ENCODE results near the gene ZBTB7A. TPM values are rescaled to one million over a fixed set of nuclear protein-coding genes. Genes with fewer than 3 reads are reported as not detected.

The ZBTB7A gene
- total RNA-seq, 4 donors from 2014 or later, result 60.5 to 187 (median 81.2) TPM

GRCh38 chr19:4099041-4099764, 32.5 kb upstream of the ZBTB7A start:
- Histone ChIP-seq H3K4me1 (peaks cover 4 to 27% (median 8%) of the 10 kb centered on the region in 3 donors), H3K27ac (no peak overlapping the region), H3K4me3 (no peak overlapping the region), H3K9me3 (no peaks in the 10 kb centered on the region), H3K27me3 (no peaks in the 10 kb centered on the region), H3K36me3 (peaks cover 32 to 84% (median 43%) of the 10 kb centered on the region in 3 donors)
- TF ChIP-seq CTCF (IDR thresholded peaks at IDR 0.05), result no peak
- intact Hi-C loops (cut with DNase I), result no loop called here
- 88 to 94% methylated on average over 5 to 16 of the region's 38 CpGs for WGBS, 2 donors
- DNase-seq, result no peak

- no peak overlapping the region for H3K4me3 ChIP-seq
- H3K27me3 ChIP-seq, result no peaks in the 10 kb centered on the region
- intact Hi-C loops (cut with DNase I), result no loop called here
- H3K36me3 ChIP-seq, result peaks cover 35 to 84% (median 44%) of the 10 kb centered on the region in 3 donors
- WGBS, 2 donors, result 88 to 92% methylated on average over 7 to 12 of the region's 18 CpGs
- H3K4me1 ChIP-seq, result peaks cover 4 to 30% (median 8%) of the 10 kb centered on the region in 3 donors
- no peaks in the 10 kb centered on the region for H3K9me3 ChIP-seq
- no peak for DNase-seq
- no peak overlapping the region for H3K27ac ChIP-seq
- no peak for TF ChIP-seq CTCF (IDR thresholded peaks at IDR 0.05)
- no peak for TF ChIP-seq POLR2A (IDR thresholded peaks at IDR 0.05)
Observed at GRCh38 chr19:4098493-4098892, 31.8 kb upstream of the ZBTB7A start.

- Histone ChIP-seq H3K36me3 (peaks cover 27 to 84% (median 36%) of the 10 kb centered on the region in 3 donors), H3K4me3 (no peak overlapping the region), H3K9me3 (no peaks in the 10 kb centered on the region), H3K27ac (peak overlapping the region in 3 of 4 donors; percentile 39 to 87 (median 83)), H3K4me1 (peaks cover 4 to 30% (median 8%) of the 10 kb centered on the region in 3 donors), H3K27me3 (no peaks in the 10 kb centered on the region)
- intact Hi-C loops (cut with DNase I), result no loop called here
- no peak for DNase-seq
- 88 to 94% methylated on average over 8 to 9 of the region's 11 CpGs for WGBS, 2 donors
- no peak for TF ChIP-seq POLR2A (IDR thresholded peaks at IDR 0.05)
- TF ChIP-seq CTCF (IDR thresholded peaks at IDR 0.05), result no peak
Observed at GRCh38 chr19:4097501-4097900, 30.8 kb upstream of the ZBTB7A start.

GRCh38 chr19:4096049-4096892, 29.6 kb upstream of the ZBTB7A start:
- intact Hi-C loops (cut with DNase I), result no loop called here

More at GRCh38 chr19:4096049-4096892, 29.6 kb upstream of the ZBTB7A start:
- Histone ChIP-seq H3K4me1 (peaks cover 4 to 30% (median 8%) of the 10 kb centered on the region in 3 donors), H3K27ac (peak overlapping the region; percentile 52 to 87 (median 78)), H3K9me3 (no peaks in the 10 kb centered on the region), H3K36me3 (peaks cover 17 to 84% (median 26%) of the 10 kb centered on the region in 3 donors), H3K27me3 (no peaks in the 10 kb centered on the region), H3K4me3 (no peak overlapping the region)
- no peak for DNase-seq
- TF ChIP-seq CTCF (IDR thresholded peaks at IDR 0.05) (no peak), POLR2A (IDR thresholded peaks at IDR 0.05) (no peak)
- 68 to 84% methylated on average over 6 to 13 of the region's 31 CpGs for whole genome bisulfite sequencing, 2 donors

Data from esophagus squamous epithelium (tissue), 5 donors.